D341Med (cell line): ENCODE measurements around the gene OR5A2.
"Not testable (repeated sequence)": the region's sequence is repeated elsewhere in the genome, so short reads cannot be mapped to it uniquely, and the experiment has no call there.

Experiments used
- DNase-seq: peaks from one replicate; pipeline ENCODE4 v3.0.0; 2012; ENCODE audit warnings: low spot score

The OR5A2 gene, protein sequence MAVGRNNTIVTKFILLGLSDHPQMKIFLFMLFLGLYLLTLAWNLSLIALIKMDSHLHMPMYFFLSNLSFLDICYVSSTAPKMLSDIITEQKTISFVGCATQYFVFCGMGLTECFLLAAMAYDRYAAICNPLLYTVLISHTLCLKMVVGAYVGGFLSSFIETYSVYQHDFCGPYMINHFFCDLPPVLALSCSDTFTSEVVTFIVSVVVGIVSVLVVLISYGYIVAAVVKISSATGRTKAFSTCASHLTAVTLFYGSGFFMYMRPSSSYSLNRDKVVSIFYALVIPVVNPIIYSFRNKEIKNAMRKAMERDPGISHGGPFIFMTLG

DNA sequence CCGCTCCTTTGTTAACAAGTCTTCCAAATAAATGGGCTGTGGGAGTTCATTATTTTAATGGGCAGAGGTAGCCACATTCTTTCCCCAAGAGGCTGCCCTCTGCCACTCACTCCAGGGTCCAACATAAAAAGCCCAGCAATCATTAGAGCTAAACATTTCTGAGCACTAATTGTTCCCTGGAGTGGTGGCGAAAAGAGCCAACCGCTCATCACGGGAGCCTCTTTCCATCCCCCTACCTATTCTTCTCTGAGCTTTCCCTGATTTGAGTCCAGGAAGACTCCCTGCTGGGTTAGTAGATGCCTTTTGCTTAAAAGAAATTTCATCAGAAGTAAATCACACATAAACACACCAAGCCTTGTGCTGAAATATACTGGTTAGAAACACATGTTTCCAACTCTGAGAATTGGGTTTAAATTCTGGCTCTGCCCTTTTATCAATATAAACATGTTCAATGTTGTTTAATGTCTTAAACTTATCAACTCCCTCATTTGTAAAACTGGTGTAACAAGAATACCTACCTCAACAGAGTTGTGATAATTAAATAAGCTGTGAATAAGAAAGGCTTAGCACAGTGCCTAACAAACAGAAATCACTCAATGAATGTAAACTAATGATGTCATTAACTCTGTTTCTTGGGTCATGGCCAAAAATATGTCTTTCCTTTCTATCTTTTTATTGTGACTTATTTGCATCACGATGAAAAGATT, at the start of gene OR5A2:
OR5A2 (minus strand) TSS at position 53 of the 707 bp plus-strand sequence. CDS start 3,460 bp downstream, outside the sequence.
- DNase-seq: no peak

DNA sequence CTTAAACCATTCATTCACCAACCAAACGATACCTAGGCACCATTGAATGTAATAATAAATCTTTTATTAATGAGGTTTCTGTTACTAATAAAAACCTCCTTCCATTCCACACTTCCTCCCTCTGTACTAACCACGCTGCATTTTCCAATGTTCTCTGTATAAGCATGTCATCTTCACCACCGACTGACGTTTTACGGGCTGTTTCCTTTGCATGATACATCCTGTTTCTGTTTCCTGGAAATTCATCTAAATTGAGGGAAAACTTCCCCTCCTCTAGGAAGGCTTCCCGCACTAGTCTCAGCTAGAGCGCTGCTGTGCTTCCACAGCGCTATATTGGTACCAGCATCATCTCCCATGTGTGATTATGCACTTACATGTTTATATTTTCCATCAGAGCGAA, 49.0 kb upstream of the OR5A2 start:
- no peak for DNase-seq

DNA sequence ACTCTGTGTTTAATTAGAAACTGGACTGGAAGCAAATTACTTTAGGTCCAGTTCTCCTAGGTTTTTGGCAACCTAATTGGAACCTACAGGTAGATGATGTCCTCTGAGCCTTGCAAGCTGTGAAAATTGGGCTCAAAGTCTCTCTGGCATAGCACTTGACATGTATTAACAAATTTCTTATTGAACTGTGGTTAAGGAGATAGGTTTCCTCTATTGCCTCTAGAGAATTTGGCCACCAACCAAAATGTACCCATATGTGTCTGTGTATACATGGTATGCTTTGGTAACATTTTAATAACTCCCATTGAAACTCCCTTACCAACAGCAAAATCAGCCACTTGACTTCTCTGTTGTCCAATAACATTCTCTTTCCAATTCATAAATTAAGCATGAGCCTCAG, 46.8 kb upstream of the OR5A2 start, which contains the start of gene OR4D10:
OR4D10 (plus strand) TSS at position 301 of the 400 bp plus-strand sequence. CDS start 4,115 bp downstream, outside the sequence.
- DNase-seq: no peak

DNA sequence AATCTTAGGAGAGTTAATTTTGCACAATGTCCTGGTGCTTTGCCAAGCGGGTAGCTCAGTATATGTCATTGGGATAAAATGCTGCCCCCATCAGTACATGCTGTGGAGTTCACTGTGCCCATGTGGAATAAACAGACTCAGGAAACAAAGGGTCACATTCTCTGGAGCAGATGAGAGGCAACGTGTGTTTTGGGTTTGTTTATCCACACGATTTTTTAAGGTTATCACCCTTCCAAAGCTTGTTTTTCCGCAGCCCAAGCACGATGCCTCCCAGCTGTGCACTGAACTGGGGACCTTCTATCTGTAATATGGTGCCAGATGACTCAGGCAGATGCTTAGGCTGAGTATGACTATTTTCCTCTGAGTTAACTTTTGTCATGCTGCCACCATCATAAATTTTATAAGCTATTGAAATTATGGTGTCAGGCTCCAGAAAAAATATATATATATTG, 37.0 kb upstream of the OR5A2 start:
- no peak for DNase-seq

DNA sequence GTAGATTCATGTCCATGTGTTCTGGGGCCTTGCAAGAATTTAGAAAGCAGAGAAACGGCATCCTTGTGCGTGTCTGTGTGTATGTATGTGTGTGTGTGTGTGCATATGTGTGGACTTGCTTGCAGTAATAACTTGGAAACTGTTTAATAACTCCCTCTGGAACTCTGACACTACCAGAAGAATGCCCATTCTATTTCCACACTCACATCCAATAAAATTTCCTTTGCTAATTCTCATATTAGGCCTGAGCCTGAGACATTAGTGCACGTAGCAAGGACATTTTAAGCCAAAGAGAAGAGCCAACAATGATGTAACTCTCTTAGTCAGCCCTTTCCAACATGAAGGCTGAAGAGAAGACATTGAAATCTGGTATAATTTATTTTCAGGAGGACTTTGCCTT, 33.7 kb upstream of the OR5A2 start:
- no peak for DNase-seq

DNA sequence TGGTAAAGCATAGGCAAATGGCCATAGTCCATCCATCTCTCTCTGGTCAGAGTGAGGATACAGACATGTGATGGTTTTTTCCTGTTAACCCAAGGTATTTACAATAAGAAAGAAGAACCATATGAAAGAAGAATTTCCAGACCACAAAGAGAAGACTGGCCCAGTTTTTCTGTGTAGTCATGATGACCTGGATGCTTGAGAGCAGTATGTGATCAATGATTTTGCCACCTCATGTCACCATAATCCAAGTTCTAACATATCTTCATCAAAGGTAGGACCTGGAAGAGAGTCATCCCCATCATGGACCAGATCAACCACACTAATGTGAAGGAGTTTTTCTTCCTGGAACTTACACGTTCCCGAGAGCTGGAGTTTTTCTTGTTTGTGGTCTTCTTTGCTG, 30.4 kb upstream of the OR5A2 start, which contains the start of gene OR4D6:
OR4D6 (plus strand) TSS at position 301 of the 400 bp plus-strand sequence; CDS start at position 301, 0 bp downstream.
- DNase-seq: no peak

DNA sequence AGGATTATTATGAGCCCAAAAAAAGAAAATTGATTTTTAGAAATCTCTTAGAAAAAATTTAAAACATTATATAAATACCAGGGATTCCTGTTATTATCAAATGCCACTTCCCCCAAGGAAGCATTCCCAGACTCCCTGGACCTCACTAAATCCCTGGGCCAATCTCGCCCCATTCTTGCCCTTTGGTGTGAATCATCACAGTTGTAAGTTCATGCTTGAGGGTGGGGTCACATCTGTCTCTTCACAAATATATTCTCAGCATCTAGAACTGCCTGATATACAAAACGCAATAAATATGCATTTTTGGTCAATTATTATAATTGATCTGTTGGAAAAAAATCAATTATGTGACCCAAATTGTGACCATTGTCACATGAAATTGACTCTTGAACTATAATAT, 22.3 kb upstream of the OR5A2 start:
- no peak for DNase-seq

DNA sequence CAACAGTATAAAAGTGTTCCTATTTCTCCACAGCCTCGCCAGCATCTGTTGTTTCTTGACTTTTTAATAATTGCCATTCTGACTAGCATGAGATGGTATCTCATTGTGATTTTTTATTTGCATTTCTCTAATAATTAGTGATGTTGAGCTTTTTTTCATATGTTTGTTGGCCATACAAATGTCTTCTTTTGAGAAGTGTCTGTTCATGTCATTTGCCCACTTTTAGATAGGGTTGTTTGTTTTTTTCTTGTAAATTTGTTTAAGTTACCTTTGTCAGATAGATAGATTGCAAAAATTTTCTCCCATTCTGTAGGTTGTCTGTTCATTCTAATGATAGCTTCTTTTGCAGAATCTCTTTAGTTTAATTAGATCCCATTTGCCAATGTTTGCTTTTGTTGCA, 19.4 kb upstream of the OR5A2 start:
- not testable (repeated sequence) for DNase-seq

DNA sequence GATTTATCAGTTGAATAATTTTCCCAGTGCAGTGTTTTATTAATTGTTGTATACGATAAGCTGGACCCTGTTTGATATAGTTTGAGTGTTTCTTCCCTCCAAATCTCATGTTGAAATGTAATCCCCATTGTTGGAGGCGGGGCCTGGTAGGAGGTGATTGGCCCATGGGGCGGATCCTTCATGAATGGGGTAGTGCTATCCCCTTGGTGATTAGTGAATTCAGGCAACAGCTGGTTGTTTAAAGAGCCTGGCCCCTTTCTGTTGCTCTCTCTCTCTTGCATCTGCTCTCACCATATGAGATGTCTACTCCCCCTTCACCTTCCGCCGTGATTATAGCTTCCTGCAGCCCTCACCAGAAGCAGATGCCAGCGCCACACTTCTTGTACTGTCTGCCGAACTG, 11.6 kb upstream of the OR5A2 start:
- peak; percentile 27 for DNase-seq

DNA sequence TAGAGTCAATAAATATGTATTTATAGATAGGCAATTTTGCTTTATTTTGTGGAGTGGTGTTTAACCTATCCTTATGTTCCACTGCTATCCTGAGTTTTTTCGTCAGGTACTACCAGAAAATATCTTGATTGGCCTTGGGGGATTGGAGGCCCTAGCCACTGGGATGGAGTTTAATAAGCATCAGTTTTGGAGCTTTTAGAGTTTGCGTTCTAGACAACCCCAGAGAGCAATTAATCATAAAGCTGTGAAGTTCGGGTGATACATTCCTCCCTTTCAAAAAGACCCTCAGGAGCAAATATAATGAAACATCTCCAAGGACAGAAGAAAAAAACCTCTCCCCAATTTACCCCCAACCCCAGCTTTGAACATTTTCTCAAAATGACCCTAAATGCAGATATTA, 10.0 kb upstream of the OR5A2 start, which contains the start of gene OR5A1:
OR5A1 (plus strand) TSS at position 301 of the 400 bp plus-strand sequence. CDS start 6,700 bp downstream, outside the sequence.
- no peak for DNase-seq

DNA sequence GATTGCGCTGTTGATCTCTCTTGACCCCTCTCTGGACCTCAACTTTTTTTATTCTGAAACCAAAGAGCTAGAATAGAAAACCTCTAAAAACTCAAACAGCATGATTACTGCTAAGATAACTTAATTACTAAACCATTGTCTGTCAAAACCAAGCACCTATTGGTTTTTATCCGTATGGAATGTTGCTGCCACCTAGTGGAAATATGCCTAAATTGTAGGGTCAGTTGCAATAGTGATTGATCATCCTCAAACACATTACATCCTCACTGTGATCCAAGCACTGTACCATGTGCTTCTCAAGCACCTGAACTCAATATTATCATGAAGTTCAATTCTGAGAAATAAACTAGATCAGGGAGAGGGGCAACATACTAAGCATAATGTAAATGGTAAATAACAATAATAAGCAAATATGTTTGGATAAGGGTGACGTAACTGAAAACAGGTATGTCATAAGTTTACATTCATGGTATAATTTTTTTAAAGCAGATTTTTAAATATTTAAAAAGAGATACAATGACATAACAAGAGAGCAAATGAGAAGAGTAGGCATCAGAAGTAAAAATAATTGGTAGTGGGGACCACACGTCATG, 3.8 kb upstream of the OR5A2 start:
- peak; percentile 55 for DNase-seq

DNA sequence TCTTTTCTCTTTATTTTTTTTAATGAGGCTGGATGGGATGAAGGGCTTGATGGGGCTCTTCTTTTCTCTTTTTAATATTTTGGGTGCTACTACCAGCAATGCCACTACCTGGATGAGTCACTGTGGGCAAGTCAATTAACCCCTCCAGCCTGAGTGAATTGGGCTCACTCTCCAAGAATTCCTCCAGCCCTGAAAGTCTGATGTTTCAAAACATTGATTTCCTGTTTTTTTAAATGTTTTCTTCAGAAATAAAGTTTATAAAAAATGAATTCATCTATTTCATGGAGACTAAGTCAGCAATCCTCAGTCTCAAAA, 812 bp upstream of the OR5A2 start:
- no peak for DNase-seq

DNA sequence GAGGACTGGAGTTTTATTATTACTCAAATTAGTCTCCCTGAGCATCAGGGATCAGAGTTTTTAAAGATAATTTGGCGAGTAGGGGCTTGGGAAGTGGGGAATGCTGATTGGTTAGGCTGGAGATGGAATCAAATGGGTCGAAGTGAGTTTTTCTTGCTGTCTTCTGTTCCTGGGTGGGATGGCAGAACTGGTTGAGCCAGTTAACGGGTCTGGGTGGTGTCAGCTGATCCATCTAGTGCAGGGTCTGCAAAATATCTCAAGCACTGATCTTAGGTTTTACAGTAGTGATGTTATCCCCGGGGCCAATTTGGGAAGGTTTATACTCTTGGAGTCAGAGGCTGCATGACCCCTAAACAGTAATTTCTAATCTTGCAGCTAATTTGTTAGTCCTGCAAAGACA, 1.1 kb downstream of the OR5A2 start:
- no peak for DNase-seq

DNA sequence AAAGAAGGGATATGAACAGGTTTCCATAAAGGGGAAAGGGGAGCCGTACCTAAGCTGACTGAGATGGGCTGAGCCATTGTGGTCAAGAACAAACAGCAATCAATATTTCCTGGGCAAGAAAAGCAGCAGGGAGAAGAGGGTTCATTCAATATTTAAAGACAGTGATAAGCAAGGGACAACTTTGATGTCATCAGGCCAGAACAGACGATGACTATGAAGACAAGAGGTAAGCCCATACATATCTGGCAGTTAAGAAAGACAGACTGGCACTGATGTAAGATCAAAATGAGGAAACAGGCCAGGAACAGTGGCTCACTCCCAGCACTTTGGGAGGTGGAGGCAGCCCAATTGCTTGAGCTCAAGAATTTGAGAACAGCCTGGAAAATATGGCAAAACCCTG, 2.4 kb downstream of the OR5A2 start:
- no peak for DNase-seq

DNA sequence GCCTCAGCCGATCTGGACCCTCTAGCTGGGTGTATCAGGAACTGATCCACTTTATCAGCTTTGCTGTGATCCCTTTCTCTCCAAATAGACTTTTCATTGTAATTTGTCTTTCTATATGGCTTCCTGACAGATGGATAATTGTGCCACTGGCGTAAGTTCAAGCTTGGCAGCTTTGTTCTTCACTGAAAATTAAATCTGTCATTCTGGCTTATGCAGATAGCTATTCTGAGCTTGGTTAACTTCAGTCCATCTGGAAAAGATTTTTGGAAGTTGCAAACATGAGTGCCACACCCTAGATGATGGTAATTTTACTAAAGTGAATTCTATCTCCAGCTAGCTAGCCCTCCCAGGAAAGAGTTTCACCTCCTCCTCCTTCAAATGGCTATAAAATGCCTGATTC, 8.1 kb downstream of the OR5A2 start:
- DNase-seq: peak; percentile 27

DNA sequence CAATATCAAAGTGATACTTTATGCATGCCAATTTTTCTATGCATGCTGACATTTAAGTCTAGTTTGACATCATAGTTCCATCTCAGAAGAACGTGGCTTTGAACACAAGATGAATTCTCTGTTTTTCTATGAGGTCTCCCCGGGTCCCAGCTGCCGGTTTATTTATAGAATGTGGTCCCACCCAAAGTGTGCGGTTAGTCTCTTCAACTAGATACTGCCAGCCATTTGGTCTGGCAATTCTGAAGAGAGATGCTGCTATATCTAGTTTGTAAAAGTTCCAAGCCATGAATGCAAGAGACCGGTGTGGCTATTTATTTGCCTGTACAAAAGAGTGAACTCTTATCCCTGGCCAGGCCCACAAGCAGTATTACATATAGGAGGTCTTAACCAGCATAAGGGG, 9.2 kb downstream of the OR5A2 start:
- no peak for DNase-seq

DNA sequence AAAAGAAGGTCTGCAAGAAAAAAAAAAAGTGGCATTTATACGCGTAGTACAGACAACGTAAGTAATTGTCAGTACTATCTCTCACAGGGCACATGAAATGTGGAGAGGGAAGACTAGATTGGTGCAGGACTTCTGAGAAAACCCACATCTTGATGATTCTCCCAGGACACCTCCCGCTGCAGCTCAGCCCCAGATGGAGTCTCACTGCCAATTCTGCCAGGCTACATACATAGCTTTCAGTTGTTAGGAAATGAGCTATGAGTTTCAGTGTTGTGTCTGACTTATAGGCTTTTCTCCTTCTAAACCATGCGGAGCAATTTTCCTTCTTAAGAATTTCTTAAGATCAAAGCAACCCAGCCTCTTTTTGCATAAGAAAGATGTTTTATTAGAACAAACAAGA, 9.6 kb downstream of the OR5A2 start:
- DNase-seq: no peak

DNA sequence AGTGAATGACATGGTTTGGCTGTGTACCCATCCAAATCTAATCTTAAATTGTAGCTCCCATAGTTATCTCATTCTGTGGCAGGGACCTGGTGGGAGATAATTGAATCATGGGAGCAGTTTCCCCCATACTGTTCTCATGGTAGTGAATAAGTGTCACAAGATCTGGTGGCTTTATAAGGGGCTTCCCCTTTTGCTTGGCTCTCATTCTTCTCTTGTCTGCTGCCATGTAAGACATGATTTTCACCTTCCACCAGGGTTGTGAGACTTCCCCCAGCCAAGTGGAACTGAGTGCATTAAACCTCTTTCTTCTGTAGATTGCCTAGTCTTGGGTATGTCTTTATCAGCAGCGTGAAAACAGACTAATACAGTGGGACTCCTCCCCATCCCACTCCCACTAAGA, 11.1 kb downstream of the OR5A2 start:
- no peak for DNase-seq

DNA sequence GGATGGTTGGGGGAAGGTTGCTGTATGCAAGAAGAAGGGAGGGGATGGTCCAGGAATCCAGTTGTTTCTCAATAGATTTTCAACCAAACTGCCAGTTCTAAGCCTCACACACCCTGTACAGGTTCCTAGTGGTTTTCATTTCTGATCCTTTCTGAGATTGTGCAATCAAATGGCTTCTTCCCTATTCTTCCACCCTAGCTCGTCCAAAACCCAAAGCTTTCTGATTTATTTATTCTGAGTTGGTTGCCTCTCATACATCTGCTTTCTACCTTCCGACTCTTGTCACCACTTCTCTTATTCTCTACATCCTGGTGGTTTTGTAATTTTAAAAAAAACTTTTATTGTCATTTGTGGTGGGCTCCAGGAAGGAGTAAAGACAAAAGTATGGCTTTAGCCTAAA, 12.6 kb downstream of the OR5A2 start:
- no peak for DNase-seq

DNA sequence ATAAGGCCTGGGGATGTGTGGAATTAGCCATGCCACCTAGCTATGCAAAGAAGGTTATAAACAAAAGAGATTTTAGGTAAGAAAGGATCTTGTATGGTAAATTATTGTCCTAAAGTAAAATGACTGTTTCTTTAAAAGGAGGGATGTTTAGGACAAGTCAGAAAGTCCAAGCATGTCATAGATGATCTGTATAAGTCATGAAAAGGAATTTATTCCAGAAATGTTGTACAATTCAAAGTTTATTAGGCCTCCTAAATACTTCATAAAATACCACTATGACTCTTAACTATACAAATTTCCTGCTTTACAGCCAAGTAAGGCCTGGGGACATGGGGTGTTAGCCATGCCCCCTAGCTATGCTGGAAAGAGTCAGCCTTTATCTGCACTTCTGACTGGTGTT, 22.7 kb downstream of the OR5A2 start:
- DNase-seq: no peak

DNA sequence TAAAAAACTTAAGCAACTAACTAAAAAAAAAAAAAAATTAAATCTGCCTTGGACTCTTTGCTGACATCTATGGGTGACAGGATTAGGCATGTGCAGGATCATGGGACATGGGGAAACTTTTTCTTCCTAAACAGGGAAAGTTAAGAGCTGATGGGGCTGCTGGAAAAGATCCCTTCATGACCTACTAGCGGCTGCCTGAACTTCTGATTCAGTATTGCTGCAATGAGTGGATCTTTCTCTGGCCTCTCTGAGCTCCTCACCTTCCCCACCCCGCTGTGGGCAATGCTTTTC, 25.0 kb downstream of the OR5A2 start:
- DNase-seq: no peak

DNA sequence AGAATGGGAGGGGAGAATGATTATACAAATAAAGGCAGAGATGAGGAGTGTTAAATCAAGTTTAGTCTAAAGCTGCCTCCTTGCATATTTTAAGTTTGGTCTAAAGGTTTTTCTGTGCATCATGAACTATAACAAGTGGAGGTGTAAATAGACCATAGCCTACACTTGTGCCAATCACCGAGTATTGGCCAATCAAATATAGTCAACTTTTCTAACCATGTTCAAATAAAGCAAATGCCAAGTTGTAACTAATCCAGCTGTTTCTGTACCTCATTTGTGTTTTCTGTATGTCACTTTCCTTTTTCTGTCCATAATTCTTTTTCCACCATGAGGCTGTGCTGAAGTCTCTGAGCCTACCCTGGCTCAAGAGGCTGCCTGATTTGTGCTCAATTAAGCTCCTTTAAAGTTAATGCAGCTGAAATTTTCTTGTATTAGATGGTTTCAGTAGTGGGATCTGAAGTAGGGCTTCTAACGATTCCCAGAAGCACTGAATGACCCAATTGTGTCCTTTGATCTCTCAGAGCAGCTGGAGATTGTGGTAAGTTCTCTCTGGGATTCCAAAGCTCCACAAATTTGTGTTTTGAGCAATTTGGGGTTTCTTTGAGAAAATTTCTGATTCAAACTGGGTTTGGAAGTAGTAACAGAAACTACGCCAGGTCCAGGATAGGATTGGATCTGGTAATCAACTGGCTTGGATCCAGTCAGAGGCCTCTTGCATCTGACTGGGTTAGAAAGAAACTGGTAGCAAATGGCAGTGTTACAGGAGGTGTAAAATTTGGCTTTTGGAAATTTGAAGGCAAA, 25.6 kb downstream of the OR5A2 start:
- DNase-seq: no peak
